GM19193 (cell line): ENCODE results near the gene C5orf58.

ENCODE experiments used
- POLR2A ChIP-seq: IDR thresholded peaks from 4 replicates; pipeline ENCODE4 v1.6.1; 2011; ENCODE audit not compliant: insufficient read depth, insufficient read length; ENCODE audit errors: extremely low read depth

C5orf58 gene

GRCh38 chr5:170246126-170246870 lies 13.5 kb downstream of the C5orf58 start:
- no peak for TF ChIP-seq POLR2A

- TF ChIP-seq POLR2A: no peak
Observed at GRCh38 chr5:170247363-170247762, 14.6 kb downstream of the C5orf58 start.

DNA sequence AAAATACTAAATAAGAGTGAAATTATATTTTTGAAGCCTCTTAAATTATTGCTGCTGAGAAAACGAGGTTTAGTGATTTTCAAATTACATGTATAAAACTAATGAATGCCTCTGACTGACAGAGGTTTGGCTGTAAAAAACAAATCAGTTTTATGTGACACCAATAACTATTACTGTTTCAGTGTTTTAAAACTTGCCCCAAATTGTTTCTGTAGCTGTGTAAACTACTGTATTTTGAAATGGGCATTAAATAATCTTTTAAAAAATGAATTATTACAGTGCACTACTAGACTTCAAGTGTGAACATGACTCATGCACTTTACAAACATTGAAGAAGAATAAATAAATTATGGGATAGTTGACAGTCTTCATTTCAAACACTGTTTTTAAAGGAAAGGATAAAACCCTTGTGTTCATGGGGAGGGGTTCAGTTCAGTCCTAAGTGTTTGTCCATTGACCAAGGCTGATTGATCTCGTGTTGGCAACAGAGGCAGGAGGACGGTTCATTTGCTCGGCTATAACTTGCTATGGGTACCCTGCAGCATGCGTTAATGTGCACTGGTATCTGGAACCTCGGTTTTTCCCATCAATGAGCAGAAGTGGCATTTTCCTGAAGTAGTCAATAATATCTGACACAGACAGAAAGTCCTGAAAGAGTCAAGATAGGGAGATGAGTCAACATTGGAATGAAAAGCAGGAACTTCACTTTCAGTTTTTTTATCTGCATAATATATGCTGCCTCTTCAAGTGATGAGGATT lies 15.6 kb downstream of the C5orf58 start:
- TF ChIP-seq POLR2A: no peak

DNA sequence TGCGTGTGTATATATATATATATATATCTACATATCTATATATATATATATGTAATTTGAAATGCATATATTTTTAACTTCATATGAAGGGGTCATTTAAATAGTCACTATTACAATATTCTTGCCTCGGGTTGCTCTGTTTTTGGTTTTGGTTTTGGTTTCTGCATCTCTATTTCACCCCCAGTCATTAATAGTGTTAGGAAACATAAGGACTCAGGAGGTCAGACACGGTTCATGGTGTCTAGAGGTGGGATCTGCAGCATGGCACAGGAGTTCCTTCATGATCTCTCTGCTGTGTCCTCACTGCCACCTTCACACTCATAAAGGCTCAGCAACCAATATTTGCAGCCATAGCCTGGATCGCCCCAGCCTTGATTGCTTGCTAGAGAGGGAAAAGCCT lies 16.6 kb downstream of the C5orf58 start:
- TF ChIP-seq POLR2A: no peak

- TF ChIP-seq POLR2A: no peak
Observed at GRCh38 chr5:170250810-170251317, 18.1 kb downstream of the C5orf58 start.

GRCh38 chr5:170251462-170251861 lies 18.7 kb downstream of the C5orf58 start:
- no peak for TF ChIP-seq POLR2A

DNA sequence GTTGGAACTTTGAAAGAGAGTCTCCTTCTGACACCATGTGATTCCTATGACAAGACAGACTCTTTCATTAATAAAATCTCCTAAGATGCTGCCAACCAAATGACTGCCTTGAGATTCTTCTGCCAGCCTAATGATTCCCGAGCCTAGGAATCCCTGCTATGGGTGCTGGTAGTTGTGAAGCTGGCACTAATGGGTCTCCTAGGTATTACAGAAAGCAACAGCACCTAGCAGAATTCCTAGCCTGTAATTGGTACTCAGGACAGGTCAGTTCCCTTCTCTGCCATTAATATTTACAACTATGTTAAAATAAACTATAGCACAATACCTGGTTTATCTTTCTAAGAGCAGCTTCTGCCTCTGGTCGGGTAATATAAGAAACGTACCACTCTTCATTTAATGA lies 19.3 kb downstream of the C5orf58 start:
- no peak for TF ChIP-seq POLR2A

- TF ChIP-seq POLR2A: no peak
Observed at GRCh38 chr5:170252720-170253350, 20.1 kb downstream of the C5orf58 start.

GRCh38 chr5:170254056-170254455 lies 21.3 kb downstream of the C5orf58 start:
- no peak for TF ChIP-seq POLR2A

- TF ChIP-seq POLR2A: no peak
Observed at GRCh38 chr5:170256571-170256970, 23.8 kb downstream of the C5orf58 start.

DNA sequence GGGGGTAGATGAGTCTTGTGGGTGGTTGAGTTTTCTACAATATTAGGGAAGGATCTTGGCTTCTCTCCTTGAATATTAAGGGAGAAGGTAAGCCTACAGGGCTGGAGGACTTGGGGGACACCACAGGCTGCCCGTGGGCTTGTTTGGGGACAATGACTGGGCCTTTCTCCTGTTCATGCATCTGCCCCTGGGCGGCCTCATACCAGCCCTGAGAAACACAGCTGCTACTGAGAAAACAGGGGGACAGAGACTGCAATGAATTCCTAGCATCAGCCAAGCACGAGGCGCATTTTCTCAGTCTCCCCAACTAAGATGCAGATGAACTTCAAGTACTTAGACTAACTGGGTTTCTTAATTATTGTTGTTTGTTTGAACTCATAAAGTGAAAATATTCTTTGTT lies 24.6 kb downstream of the C5orf58 start:
- no peak for TF ChIP-seq POLR2A

GRCh38 chr5:170261528-170262043 lies 28.8 kb downstream of the C5orf58 start:
- TF ChIP-seq POLR2A: no peak

DNA sequence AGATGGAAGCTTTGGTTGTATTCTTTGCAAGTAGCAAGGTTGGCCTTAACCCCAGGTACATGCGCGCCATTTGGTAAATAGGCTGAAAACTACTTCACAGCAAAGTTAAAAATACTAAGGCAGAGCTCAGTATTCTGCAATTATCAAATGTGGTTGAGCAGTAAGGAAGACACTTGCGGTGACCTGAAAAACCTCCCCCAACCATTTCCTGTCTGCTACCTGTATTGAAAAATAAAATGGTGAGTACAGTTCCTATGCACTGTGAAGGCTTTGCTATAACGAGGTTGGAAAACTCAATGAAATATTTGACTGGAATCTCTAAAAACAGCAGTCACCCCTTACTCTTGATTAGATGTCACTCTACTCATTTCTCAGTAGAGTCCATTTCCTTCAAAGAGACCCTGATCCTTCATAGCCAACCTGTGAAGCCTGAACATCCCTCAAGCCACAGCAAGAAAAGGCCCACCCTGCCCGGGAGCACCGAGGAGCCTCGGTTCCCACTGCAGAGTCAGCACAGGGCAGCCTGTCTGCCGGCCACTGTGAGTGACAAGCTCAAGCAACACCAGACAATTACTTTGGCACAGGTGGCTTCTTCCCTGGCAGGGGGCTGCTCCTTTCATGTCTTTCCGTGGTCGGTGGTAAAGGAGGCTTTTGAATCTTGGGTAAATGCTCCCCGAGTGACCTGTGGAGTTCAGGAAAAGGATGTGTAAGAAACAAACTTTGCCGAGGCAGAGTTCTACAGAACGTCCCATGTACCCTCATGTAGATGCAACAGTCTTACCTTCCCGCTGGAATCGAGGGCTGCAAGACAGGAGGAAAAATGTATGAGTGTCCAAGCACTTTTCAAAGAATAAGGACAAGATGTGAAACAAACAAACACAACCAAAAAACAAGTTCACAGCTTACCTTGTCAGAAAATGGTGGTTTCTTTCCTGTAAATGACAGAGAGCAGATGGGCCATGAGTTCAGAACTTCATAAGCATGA lies 29.6 kb downstream of the C5orf58 start:
- no peak for TF ChIP-seq POLR2A

GRCh38 chr5:170263906-170264305 lies 31.1 kb downstream of the C5orf58 start:
- no peak for TF ChIP-seq POLR2A
